WI38 (cell line): Measurements from ENCODE around the gene ZNF597.

Experiments used
- H3K4me3 ChIP-seq: 2 replicates; pipeline ENCODE4 v1.5.1; 2011; ENCODE audit warnings: low read depth, mild to moderate bottlenecking, control low read depth, low read length
- TF ChIP-seq, protein P1 (sequence below): IDR thresholded peaks from 2 replicates; pipeline ENCODE4 v1.5.1; 2012; ENCODE audit warnings: low read depth, mild to moderate bottlenecking, control low read depth, low read length

The ZNF597 gene

GRCh38 chr16:3389663-3390338, 53.5 kb downstream of the ZNF597 start:
- no peak overlapping the region for H3K4me3 ChIP-seq
- TF ChIP-seq, protein P1, sequence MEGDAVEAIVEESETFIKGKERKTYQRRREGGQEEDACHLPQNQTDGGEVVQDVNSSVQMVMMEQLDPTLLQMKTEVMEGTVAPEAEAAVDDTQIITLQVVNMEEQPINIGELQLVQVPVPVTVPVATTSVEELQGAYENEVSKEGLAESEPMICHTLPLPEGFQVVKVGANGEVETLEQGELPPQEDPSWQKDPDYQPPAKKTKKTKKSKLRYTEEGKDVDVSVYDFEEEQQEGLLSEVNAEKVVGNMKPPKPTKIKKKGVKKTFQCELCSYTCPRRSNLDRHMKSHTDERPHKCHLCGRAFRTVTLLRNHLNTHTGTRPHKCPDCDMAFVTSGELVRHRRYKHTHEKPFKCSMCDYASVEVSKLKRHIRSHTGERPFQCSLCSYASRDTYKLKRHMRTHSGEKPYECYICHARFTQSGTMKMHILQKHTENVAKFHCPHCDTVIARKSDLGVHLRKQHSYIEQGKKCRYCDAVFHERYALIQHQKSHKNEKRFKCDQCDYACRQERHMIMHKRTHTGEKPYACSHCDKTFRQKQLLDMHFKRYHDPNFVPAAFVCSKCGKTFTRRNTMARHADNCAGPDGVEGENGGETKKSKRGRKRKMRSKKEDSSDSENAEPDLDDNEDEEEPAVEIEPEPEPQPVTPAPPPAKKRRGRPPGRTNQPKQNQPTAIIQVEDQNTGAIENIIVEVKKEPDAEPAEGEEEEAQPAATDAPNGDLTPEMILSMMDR: no peak

GRCh38 chr16:3388325-3388724, 55.0 kb downstream of the ZNF597 start:
- TF ChIP-seq, protein P1: no peak
- H3K4me3 ChIP-seq: no peak overlapping the region

DNA sequence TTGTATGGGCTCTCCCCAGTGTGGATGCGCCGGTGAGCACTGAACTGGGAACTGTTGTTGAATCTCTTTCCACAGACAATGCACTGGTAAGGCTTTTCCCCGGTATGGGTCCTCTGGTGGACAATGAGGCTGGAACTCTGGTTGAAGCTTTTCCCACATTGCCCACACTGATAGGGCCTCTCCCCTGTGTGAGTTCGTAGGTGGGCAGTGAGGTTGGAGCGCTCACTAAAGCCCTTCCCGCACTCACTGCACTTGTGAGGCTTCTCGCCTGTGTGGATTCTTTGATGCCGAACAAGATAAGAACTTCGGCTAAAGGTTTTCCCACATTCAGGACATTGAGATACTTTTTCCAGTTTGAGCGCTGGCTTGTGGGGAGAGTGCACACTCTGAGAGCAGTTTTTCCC, 60.3 kb downstream of the ZNF597 start:
- H3K4me3 ChIP-seq: no peak overlapping the region
- TF ChIP-seq, protein P1: no peak
